Middle frontal gyrus (tissue), 1 donor: Measurements from ENCODE around the gene ARG2.
A peak's percentile ranks its signal among the peaks of the same experiment; 100 is the strongest.

Source experiments
- DNase-seq: peaks from one replicate; pipeline ENCODE4 v3.0.0-alpha.2; 2015; ENCODE audit warnings: low spot score; ENCODE audit errors: extremely low spot score

The ARG2 gene

GRCh38 chr14:67619446-67620216 is at the start of gene ARG2:
Gene ARG2 (plus strand): TSS chr14:67619920. CDS start chr14:67619978, 58 bp downstream.
- peak; percentile 79 for DNase-seq

- no peak for DNase-seq
Observed at GRCh38 chr14:67570453-67570852, 49.3 kb upstream of the ARG2 start.

GRCh38 chr14:67571275-67571990 is 48.3 kb upstream of the ARG2 start:
- DNase-seq = peak; percentile 48

- no peak for DNase-seq
Observed at GRCh38 chr14:67571991-67572323, 47.8 kb upstream of the ARG2 start.

GRCh38 chr14:67572608-67573007 is 47.1 kb upstream of the ARG2 start:
- no peak for DNase-seq

GRCh38 chr14:67573228-67574010 is 46.3 kb upstream of the ARG2 start:
- no peak for DNase-seq

- no peak for DNase-seq
Observed at GRCh38 chr14:67574156-67574555, 45.6 kb upstream of the ARG2 start.

- no peak for DNase-seq
Observed at GRCh38 chr14:67574806-67575205, 44.9 kb upstream of the ARG2 start.

GRCh38 chr14:67575684-67576083 is 44.0 kb upstream of the ARG2 start:
- DNase-seq = no peak

- no peak for DNase-seq
Observed at GRCh38 chr14:67576216-67576955, 43.3 kb upstream of the ARG2 start.

GRCh38 chr14:67577181-67577808 is 42.4 kb upstream of the ARG2 start:
- no peak for DNase-seq

- DNase-seq = no peak
Observed at GRCh38 chr14:67577909-67578749, 41.6 kb upstream of the ARG2 start.

- DNase-seq = no peak
Observed at GRCh38 chr14:67579040-67579439, 40.7 kb upstream of the ARG2 start.

- no peak for DNase-seq
Observed at GRCh38 chr14:67579636-67580035, 40.1 kb upstream of the ARG2 start.

GRCh38 chr14:67580336-67581171 is 39.2 kb upstream of the ARG2 start:
- no peak for DNase-seq

- no peak for DNase-seq
Observed at GRCh38 chr14:67581643-67582042, 38.1 kb upstream of the ARG2 start.

GRCh38 chr14:67582061-67582460 is 37.7 kb upstream of the ARG2 start:
- DNase-seq = no peak

GRCh38 chr14:67583711-67584644 is 35.7 kb upstream of the ARG2 start:
- DNase-seq = no peak
